DND-41 (cell line): Measurements from ENCODE around the gene PSMC3.

ENCODE experiments used
- ATAC-seq: fragments of 200-7000 bp; cut with Tn5 transposase; 3 replicates; pipeline ENCODE4 v1.9.1; 2021; ENCODE audit warnings: low read depth; ENCODE audit not compliant: insufficient read depth
- DNase-seq: peaks from one replicate; pipeline ENCODE4 v3.0.0-alpha.2; 2020
- H2AFZ ChIP-seq: 2 replicates; pipeline ENCODE4 v1.6.0; 2012; ENCODE audit warnings: low read depth, low read length
- H3K27ac ChIP-seq: 2 replicates; pipeline ENCODE4 v1.5.1; 2012; ENCODE audit warnings: low read length, inconsistent platforms
- H3K27me3 ChIP-seq: fragments of 200-600 bp; sonication (generic); 2 replicates; pipeline ENCODE4 v1.6.0; 2012; ENCODE audit warnings: low read length, mild to moderate bottlenecking, inconsistent platforms; ENCODE audit not compliant: insufficient read depth, poor library complexity
- H3K36me3 ChIP-seq: 2 replicates; pipeline ENCODE4 v1.5.1; 2012; ENCODE audit warnings: low read length, inconsistent platforms; ENCODE audit not compliant: insufficient read depth
- H3K4me1 ChIP-seq: 2 replicates; pipeline ENCODE4 v1.5.1; 2012; ENCODE audit warnings: mild to moderate bottlenecking, low read length; ENCODE audit not compliant: insufficient read depth
- H3K4me2 ChIP-seq: 2 replicates; pipeline ENCODE4 v1.6.0; 2012; ENCODE audit warnings: mild to moderate bottlenecking, moderate library complexity, low read length, inconsistent platforms; ENCODE audit not compliant: insufficient read depth
- H3K4me3 ChIP-seq, 2 experiments: fragments of 200-600 bp in 1 of 2; shearing (Covaris generic) in 1 of 2; 2 replicates each; pipeline ENCODE4 v1.5.1; 2012 to 2016; ENCODE audit warnings: inconsistent platforms in 2 of 2, low read length in 2 of 2, mild to moderate bottlenecking in 2 of 2, low read depth in 1 of 2, moderate library complexity in 1 of 2
- H3K79me2 ChIP-seq: 2 replicates; pipeline ENCODE4 v1.6.0; 2012; ENCODE audit warnings: low read length, inconsistent platforms; ENCODE audit not compliant: insufficient read depth
- H3K9ac ChIP-seq: 2 replicates; pipeline ENCODE4 v1.6.0; 2012; ENCODE audit warnings: low read depth, mild to moderate bottlenecking, inconsistent platforms, low read length, moderate library complexity
- H3K9me3 ChIP-seq: 2 replicates; pipeline ENCODE4 v1.5.1; 2012; ENCODE audit warnings: low read length, moderate library complexity, mild to moderate bottlenecking, inconsistent platforms; ENCODE audit not compliant: insufficient read depth, severe bottlenecking
- H4K20me1 ChIP-seq: 2 replicates; pipeline ENCODE4 v1.6.0; 2012; ENCODE audit warnings: low read length; ENCODE audit not compliant: insufficient read depth
- CTCF ChIP-seq: IDR thresholded peaks from 2 replicates; pipeline ENCODE4 v1.5.1; 2012; ENCODE audit warnings: borderline replicate concordance, low read length, moderate library complexity, mild to moderate bottlenecking; ENCODE audit not compliant: poor library complexity, severe bottlenecking; ENCODE audit errors: extremely low read depth
- EZH2 ChIP-seq: IDR thresholded peaks from 3 replicates; pipeline ENCODE4 v1.6.1; 2012; ENCODE audit warnings: borderline replicate concordance, low read depth, mild to moderate bottlenecking, moderate library complexity, low read length, inconsistent platforms; ENCODE audit not compliant: severe bottlenecking

Gene PSMC3

GRCh38 chr11:47387944-47388696 is 38.1 kb downstream of the PSMC3 start:
- DNase-seq (no peak), ATAC-seq (no peak)
- no peaks in the 10 kb centered on the region for H3K79me2 ChIP-seq
- H3K36me3 ChIP-seq: no peaks in the 10 kb centered on the region
- no peaks in the 10 kb centered on the region for H3K27me3 ChIP-seq
- H3K4me1 ChIP-seq: no peaks in the 10 kb centered on the region
- no peak overlapping the region for H3K27ac ChIP-seq
- no peak overlapping the region for H3K4me3 ChIP-seq
- no peak for TF ChIP-seq CTCF
- no peak for TF ChIP-seq EZH2
- no peaks in the 10 kb centered on the region for H4K20me1 ChIP-seq
- H2AFZ ChIP-seq: peak overlapping the region; percentile 38
- no peak overlapping the region for H3K4me2 ChIP-seq
- no peaks in the 10 kb centered on the region for H3K9me3 ChIP-seq
- H3K9ac ChIP-seq: no peak overlapping the region

GRCh38 chr11:47384498-47384897 is 41.7 kb downstream of the PSMC3 start:
- no peak overlapping the region for H3K27ac ChIP-seq
- H4K20me1 ChIP-seq: no peaks in the 10 kb centered on the region
- H3K36me3 ChIP-seq: no peaks in the 10 kb centered on the region
- H3K79me2 ChIP-seq: no peaks in the 10 kb centered on the region
- H3K4me3 ChIP-seq: no peak overlapping the region
- no peak for DNase-seq
- no peaks in the 10 kb centered on the region for H3K4me1 ChIP-seq
- ATAC-seq: no peak
- H3K4me2 ChIP-seq: no peak overlapping the region
- no peak overlapping the region for H3K9ac ChIP-seq
- no peaks in the 10 kb centered on the region for H3K9me3 ChIP-seq
- TF ChIP-seq EZH2 (no peak), CTCF (no peak)
- H3K27me3 ChIP-seq: no peaks in the 10 kb centered on the region
- H2AFZ ChIP-seq: no peak overlapping the region

GRCh38 chr11:47383071-47383470 is 43.2 kb downstream of the PSMC3 start:
- TF ChIP-seq CTCF (no peak), EZH2 (no peak)
- H3K27ac ChIP-seq: no peak overlapping the region

GRCh38 chr11:47380078-47380477 is 46.2 kb downstream of the PSMC3 start:
- no peaks in the 10 kb centered on the region for H3K36me3 ChIP-seq

More at GRCh38 chr11:47383071-47383470, 43.2 kb downstream of the PSMC3 start:
- ATAC-seq: no peak
- Histone ChIP-seq H3K9me3 (no peaks in the 10 kb centered on the region), H3K4me2 (no peak overlapping the region), H3K27me3 (no peaks in the 10 kb centered on the region), H4K20me1 (no peaks in the 10 kb centered on the region), H3K36me3 (no peaks in the 10 kb centered on the region), H2AFZ (no peak overlapping the region), H3K9ac (no peak overlapping the region), H3K4me3 (no peak overlapping the region), H3K4me1 (no peaks in the 10 kb centered on the region), H3K79me2 (no peaks in the 10 kb centered on the region)
- no peak for DNase-seq

More at GRCh38 chr11:47380078-47380477, 46.2 kb downstream of the PSMC3 start:
- no peaks in the 10 kb centered on the region for H3K9me3 ChIP-seq
- ATAC-seq: no peak
- H3K4me3 ChIP-seq: no peak overlapping the region
- H3K4me2 ChIP-seq: no peak overlapping the region
- no peaks in the 10 kb centered on the region for H4K20me1 ChIP-seq
- no peak overlapping the region for H2AFZ ChIP-seq
- H3K9ac ChIP-seq: no peak overlapping the region
- no peak for DNase-seq
- H3K79me2 ChIP-seq: no peaks in the 10 kb centered on the region
- no peak overlapping the region for H3K27ac ChIP-seq
- no peaks in the 10 kb centered on the region for H3K27me3 ChIP-seq
- no peaks in the 10 kb centered on the region for H3K4me1 ChIP-seq
- TF ChIP-seq CTCF (no peak), EZH2 (no peak)
